Measurements from ENCODE around the gene MTR. TPM values are rescaled to one million over a fixed set of nuclear protein-coding genes. Genes with fewer than 3 reads are reported as not detected.

The MTR gene
- total RNA-seq, 1 experiment from 2014 or later: 24.6 TPM

DNA sequence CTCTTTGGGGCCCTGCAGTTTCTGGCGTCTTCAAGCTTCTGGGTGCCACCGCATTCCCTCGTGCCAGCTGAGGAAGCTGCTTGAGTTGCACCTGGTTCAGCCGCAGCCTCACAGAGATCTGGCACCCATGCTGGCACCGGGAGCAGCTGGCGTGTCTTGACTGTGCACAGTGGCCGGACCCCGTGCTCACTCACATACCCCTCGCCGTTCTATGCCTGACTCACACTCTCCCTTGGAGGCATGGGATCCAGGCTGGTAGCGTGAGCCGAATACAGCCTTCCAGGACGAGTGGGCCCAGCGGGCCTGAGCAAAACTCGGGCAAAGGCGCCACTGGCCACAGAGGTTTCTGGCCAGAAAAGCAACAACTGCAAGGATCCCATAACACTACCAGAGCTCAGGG is 8.6 kb upstream of the MTR start:
- Histone ChIP-seq H3K4me1 (ENCODE audit: control insufficient read depth in 1 of 2, insufficient read depth in 2 of 2, low read length in 2 of 2) (no peaks in the 10 kb centered on the region), H3K9ac (ENCODE audit: low read length) (no peak overlapping the region), H3K79me2 (ENCODE audit: insufficient read depth, low read length) (no peaks in the 10 kb centered on the region), H3K36me3 (ENCODE audit: control insufficient read depth in 1 of 2, insufficient read depth in 2 of 2, low read length in 2 of 2) (no peaks in the 10 kb centered on the region), H3K4me3 (replicated peaks in 1 of 2; ENCODE audit: low read depth in 1 of 2, low read length in 2 of 2) (no peak overlapping the region), H4K20me1 (ENCODE audit: insufficient read depth) (no peaks in the 10 kb centered on the region), H3K9me2 (ENCODE audit: insufficient read depth) (no peaks in the 10 kb centered on the region), H3K27me3 (ENCODE audit: insufficient read depth, low read length) (no peaks in the 10 kb centered on the region), H3K4me2 (ENCODE audit: low read length) (no peak overlapping the region), H3K9me3 (ENCODE audit: control insufficient read depth in 1 of 2, insufficient read depth in 1 of 2, low read depth in 1 of 2, low read length in 2 of 2) (no peaks in the 10 kb centered on the region), H2AFZ (ENCODE audit: low read depth, low read length, poor library complexity, severe bottlenecking) (no peak overlapping the region), H3K27ac (ENCODE audit: low read depth, low read length) (no peak overlapping the region)
- no TSS peak for BruUV-seq (replicated peaks)
- DNase-seq (ENCODE audit: low read depth, low spot score): no peak
- ChIA-PET POLR2A (interaction anchor here (1.6 kb wide), 1 partner anchor 9 kb away, joined by 5 read pairs; the partner anchor contains the start of gene MTR), CTCF (interaction anchor here (1.5 kb wide), 1 partner anchor 27 kb away, joined by 5 read pairs; no protein-coding TSS in a partner anchor), RAD21 (ENCODE audit: low non-redundant PET in 1 of 2, low total read pairs in 2 of 2, uncharacterized antibody in 2 of 2, unreplicated experiment in 2 of 2) (no interaction called here)
- no peak for TF ChIP-seq EZH2 (IDR thresholded peaks at IDR 0.05)
- TF ChIP-seq YY1 (IDR thresholded peaks at IDR 0.05; ENCODE audit: extremely low read depth, insufficient replicate concordance, low read depth, low read length): no peak
- no peak for TF ChIP-seq CEBPB (IDR thresholded peaks at IDR 0.05; ENCODE audit: low read depth)
- no peak for TF ChIP-seq EGR1 (IDR thresholded peaks at IDR 0.05; ENCODE audit: low read depth)
- TF ChIP-seq POLR2AphosphoS5 (IDR thresholded peaks at IDR 0.05; ENCODE audit: low read depth, low read length): no peak
- TF ChIP-seq SIN3A (IDR thresholded peaks at IDR 0.05; ENCODE audit: low read depth): no peak
- TF ChIP-seq, protein P1, sequence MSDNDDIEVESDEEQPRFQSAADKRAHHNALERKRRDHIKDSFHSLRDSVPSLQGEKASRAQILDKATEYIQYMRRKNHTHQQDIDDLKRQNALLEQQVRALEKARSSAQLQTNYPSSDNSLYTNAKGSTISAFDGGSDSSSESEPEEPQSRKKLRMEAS (IDR thresholded peaks at IDR 0.05): no peak
- TF ChIP-seq, protein P2, sequence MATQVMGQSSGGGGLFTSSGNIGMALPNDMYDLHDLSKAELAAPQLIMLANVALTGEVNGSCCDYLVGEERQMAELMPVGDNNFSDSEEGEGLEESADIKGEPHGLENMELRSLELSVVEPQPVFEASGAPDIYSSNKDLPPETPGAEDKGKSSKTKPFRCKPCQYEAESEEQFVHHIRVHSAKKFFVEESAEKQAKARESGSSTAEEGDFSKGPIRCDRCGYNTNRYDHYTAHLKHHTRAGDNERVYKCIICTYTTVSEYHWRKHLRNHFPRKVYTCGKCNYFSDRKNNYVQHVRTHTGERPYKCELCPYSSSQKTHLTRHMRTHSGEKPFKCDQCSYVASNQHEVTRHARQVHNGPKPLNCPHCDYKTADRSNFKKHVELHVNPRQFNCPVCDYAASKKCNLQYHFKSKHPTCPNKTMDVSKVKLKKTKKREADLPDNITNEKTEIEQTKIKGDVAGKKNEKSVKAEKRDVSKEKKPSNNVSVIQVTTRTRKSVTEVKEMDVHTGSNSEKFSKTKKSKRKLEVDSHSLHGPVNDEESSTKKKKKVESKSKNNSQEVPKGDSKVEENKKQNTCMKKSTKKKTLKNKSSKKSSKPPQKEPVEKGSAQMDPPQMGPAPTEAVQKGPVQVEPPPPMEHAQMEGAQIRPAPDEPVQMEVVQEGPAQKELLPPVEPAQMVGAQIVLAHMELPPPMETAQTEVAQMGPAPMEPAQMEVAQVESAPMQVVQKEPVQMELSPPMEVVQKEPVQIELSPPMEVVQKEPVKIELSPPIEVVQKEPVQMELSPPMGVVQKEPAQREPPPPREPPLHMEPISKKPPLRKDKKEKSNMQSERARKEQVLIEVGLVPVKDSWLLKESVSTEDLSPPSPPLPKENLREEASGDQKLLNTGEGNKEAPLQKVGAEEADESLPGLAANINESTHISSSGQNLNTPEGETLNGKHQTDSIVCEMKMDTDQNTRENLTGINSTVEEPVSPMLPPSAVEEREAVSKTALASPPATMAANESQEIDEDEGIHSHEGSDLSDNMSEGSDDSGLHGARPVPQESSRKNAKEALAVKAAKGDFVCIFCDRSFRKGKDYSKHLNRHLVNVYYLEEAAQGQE (IDR thresholded peaks at IDR 0.05; ENCODE audit: low read depth): no peak
- TF ChIP-seq SP1 (IDR thresholded peaks at IDR 0.05; ENCODE audit: low read depth): no peak
- TF ChIP-seq, protein P3, sequence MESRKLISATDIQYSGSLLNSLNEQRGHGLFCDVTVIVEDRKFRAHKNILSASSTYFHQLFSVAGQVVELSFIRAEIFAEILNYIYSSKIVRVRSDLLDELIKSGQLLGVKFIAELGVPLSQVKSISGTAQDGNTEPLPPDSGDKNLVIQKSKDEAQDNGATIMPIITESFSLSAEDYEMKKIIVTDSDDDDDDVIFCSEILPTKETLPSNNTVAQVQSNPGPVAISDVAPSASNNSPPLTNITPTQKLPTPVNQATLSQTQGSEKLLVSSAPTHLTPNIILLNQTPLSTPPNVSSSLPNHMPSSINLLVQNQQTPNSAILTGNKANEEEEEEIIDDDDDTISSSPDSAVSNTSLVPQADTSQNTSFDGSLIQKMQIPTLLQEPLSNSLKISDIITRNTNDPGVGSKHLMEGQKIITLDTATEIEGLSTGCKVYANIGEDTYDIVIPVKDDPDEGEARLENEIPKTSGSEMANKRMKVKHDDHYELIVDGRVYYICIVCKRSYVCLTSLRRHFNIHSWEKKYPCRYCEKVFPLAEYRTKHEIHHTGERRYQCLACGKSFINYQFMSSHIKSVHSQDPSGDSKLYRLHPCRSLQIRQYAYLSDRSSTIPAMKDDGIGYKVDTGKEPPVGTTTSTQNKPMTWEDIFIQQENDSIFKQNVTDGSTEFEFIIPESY (IDR thresholded peaks at IDR 0.05; ENCODE audit: extremely low read depth, insufficient replicate concordance, low read length): no peak
- no peak for ATAC-seq
- intact Hi-C loops (cut with micrococcal nuclease): no loop called here

All from HCT116 (cell line).